ENCODE results near the gene RILPL1.
"Not testable (repeated sequence)": the region's sequence is repeated elsewhere in the genome, so short reads cannot be mapped to it uniquely, and the experiment has no call there.

RILPL1 gene

DNA sequence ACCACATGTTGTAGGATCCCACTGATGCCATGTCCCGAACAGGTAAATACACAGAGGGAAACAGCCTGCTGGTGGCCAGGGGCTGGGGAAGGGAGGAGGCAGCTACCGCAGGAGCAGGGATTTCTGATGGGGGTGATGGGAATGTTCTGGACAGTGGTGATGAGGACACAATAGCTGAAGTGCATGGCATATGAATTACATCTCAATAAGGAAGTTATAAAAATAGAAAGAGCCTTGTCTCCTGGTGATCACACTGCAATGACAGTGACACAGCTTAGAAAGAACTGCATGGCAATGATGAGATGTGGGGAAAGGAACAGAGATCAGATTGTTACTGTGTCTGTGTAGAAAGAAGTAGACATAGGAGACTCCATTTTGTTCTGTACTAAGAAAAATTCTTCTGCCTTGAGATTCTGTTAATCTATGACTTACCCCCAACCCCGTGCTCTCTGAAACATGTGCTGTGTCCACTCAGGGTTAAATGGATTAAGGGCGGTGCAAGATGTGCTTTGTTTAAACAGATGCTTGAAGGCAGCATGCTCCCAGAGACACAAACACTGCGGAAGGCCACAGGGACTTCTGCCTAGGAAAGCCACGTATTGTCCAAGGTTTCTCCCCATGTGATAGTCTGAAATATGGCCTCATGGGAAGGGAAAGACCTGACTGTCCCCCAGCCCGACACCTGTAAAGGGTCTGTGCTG is 41.0 kb downstream of the RILPL1 start:
- DNase-seq: not testable (repeated sequence)

- no peak for DNase-seq
Observed at GRCh38 chr12:123491481-123491880, 42.0 kb downstream of the RILPL1 start.

DNA sequence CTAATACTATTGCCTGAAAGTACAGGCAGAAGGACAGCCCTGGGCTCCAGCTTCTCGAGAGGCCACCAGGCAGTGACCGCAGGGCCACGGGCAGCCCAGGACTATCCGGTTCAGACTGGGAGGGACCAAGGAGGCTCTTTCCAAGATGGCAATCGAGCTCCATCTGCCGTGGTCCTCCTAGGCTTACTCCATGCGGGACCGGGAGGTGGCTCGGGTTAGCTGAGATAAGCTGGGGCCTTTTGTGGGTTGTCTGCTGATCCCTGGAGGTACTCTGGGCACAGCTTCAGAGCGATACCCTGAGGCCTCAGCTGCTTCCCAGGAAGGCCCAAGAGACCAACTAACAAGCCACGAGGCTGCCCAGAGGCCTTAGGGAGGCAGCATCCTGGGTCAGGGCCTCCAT is 42.5 kb downstream of the RILPL1 start:
- no peak for DNase-seq

- no peak for DNase-seq
Observed at GRCh38 chr12:123490089-123490488, 43.4 kb downstream of the RILPL1 start.

DNA sequence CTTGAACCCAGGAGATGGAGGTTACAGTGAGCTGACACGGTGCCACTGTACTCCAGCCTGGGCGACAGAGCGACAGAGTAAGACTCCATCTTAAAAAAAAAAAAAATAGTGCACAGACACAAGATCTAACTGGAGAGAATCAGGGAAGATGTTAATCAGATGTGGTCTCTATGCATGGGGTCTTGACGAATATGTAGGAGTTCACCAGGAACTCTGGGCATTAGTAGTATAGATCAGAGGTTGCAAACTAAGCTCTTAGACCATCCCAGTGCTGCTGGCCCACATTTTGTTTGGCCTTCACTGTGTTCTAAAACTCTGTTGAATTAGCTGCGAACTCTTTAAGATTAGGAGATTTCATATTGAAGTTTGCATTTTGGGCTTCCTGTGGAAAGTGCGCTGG is 43.9 kb downstream of the RILPL1 start:
- no peak for DNase-seq

DNA sequence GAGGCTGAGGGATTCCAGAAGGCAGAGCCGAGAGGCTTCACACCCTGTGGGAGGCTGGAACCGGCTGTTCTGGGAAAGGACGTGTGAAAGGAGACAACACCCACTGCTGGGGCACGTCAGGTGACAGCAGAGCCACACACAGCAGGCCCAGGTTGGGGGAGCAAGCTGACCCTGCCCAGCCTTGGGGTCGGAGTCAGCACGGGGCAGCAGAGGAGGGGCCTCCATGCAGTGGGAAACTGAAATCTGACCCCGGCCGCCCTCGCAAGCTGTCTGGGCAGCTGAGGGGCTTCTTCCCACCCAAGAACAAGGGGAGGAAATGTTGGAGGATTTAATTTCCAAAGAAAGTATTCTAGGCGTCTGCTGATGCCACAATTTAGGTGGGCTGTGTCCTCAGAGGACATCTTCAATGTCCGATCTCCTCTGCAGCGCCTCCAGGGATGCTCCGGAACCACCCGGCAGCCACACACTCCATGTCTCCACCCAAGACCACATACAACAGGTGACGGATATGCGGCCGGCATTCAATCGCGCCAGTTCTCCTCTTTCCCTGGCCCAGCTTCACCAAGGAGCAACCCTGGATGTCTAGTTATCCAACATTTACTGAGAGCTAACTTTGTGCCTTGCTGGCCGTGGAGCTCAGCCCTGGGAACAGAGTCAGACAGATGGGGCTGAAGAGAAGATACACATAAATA is 44.8 kb downstream of the RILPL1 start:
- no peak for DNase-seq

DNA sequence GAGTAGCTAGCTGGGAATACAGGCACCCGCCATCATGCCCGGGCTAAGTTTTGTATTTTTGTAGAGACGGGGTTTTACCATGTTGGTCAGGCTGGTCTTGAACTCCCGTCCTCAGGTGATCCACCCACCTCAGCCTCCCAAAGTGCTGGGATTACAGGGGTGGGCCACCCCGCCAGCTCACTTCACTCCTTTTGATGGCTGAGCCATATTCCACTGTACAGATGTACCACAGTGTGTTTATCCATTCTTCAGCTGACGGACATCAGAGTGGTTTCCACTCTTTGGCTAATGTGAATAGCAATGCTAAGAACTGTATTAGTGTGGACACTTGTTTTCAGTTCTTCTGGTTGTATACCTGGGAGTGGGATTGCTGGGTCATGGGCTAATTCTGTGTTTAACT is 46.1 kb downstream of the RILPL1 start:
- DNase-seq: no peak

DNA sequence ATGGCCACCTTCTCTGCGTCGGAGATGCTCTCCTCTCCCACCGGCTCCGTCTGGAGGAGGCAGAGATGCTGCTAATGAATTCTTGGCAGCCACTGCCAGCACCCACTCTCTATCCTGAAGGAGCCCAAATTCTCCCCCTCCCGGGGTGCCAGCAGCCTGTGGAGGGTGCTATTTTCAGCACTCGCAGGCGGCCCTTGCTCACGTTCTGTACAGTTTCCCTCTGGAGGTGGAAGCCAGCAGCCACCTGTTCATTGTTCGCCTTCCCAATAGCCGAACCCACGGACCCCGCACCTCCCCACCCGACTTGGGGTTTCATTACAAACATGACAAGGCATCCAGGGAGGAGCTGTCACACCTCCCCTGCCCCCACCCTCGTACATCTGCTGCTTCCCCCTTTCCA is 47.8 kb downstream of the RILPL1 start:
- DNase-seq: no peak

DNA sequence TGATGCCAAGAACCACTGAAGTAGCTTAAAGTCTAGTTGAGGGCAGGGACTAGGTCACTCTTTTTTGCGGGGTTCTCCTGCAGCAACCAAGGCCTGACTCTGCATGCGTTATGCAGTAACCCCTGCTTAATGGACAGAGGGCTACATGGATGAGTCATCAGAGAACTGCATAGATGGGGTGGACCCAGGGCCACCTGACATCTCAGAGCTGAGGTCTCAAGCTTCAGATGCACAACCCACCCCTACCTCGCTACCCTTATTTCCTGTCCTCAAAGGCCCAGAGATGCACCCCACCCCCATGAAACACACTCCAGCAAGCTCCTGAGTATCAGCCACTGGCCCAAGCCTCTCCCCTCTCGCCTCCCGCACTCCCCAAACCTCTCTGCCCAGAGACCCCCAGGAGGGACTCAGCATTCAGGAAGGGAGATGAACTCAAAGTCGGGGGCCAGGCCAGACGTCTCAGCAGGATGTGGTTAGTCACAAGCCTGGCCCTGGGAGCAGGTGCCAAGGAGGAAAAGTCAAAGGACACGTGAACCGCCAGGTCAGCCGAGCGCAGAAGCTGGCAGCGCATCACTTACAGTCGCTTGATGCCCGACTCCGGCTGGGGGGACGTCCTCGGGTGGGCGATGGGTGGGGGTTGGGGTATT is 49.8 kb downstream of the RILPL1 start:
- DNase-seq: no peak

DNA sequence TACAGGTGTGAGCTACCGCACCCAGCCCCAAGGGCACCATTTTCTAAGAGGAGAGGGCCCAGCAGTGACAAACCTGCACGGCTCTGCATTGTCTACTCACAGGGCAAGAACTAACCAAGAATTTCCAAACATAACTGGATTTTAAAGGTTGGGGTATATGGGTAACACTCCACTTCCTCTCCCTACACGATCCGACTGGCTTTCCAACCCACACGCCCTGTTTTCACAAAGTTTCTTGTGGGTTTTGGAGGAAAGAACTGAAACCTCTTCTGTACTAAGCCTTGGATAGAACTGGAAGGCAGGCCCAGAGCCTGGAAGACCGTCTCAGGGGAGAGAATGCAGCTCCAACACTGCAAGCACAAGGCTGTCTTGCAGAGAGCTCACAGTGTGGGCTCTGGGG is 50.6 kb downstream of the RILPL1 start:
- no peak for DNase-seq

GRCh38 chr12:123481251-123481650 is 52.3 kb downstream of the RILPL1 start:
- not testable (repeated sequence) for DNase-seq

GRCh38 chr12:123479442-123480180 is 53.9 kb downstream of the RILPL1 start:
- no peak for DNase-seq

GRCh38 chr12:123478762-123479161 is 54.8 kb downstream of the RILPL1 start:
- no peak for DNase-seq

GRCh38 chr12:123478069-123478468 is 55.5 kb downstream of the RILPL1 start:
- DNase-seq: no peak

- no peak for DNase-seq
Observed at GRCh38 chr12:123475246-123475703, 58.2 kb downstream of the RILPL1 start.

DNA sequence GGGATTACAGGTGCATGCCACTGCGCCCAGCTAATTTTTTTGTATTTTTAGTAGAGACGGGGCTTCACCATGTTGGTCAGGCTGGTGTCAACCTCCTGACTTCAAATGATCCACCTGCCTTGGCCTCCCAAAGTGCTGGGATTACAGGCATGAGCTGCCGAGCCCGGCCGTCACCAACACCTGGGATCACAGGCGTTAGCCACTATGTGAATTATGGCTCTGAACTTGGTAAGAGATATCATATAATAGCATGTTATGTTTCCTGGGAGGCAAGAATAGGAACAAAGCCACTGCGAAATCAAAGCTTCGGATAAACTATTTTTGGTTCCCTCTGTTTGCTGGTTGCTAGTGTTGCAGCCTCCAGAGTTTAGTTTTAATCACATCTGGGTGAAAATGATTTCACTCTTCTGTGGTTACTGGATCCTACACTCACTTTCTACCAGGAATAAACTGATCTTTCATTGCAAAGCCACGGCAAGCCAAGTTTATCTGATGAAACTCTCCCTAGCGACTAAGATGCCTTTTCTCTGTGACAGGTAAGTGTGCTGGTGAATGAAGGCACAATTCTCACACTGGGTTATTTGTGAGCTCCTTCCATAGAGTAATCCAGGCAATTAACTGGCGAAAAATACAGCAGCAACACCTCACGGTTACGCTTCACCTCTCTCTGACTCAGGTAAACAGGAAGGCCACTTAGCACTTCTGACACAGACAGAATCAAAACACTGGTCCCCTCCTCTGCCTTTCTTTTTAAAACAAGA is 58.9 kb downstream of the RILPL1 start:
- DNase-seq: no peak

DNA sequence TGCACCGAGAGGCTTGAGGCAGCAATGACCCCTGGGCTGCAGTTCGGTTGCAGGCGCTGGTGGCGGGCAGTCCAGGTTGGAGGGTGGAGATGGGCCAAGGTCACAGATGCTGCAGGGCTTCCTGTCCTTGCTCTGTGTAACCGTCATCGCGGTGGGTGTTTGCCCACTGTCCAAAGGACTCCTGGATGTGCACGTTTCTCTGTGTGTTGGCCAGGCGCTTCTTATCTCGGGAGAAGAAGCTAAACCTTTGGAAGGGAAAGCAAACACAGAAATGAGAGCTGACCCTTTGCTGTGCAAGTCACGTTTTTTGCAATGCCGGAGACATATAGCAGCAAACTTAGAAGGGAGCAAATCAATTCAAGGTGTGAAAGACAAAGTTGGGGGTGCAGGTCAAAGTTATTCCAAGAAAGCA is 61.1 kb downstream of the RILPL1 start:
- no peak for DNase-seq

DNA sequence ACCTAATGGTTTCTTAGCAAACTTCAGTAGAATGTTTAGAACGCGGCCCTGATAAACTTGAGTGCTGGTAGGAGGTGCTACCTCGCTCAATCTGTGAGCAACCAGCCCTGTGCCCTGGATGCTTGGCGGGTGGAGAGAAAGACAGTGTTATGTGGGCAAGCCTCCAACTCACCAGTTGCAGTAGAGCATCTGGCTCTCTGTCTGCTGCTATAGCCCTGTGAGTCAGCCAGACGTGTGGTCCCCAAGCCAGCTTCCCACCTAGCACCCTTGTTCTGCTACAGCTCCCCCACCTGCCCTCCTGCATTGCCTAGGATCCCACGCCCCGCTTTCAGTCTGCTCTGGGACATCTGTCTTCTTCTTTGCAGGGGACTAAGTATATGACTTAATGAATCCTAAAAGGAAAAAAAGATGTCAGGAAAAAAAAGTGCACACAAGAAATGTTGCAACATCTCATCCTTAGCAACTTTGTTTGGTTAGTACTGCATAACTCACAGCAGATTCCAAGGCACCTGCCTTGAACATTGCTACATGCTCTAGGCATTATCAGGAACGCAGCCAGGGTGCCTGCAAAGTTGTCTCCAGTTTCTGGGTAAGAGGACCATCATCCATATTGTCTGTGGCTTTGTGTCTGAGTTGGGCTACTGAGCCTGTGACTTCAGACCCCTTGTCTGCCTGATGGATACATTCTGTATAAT is 62.0 kb downstream of the RILPL1 start:
- no peak for DNase-seq

- DNase-seq: no peak
Observed at GRCh38 chr12:123469978-123470377, 63.5 kb downstream of the RILPL1 start.

DNA sequence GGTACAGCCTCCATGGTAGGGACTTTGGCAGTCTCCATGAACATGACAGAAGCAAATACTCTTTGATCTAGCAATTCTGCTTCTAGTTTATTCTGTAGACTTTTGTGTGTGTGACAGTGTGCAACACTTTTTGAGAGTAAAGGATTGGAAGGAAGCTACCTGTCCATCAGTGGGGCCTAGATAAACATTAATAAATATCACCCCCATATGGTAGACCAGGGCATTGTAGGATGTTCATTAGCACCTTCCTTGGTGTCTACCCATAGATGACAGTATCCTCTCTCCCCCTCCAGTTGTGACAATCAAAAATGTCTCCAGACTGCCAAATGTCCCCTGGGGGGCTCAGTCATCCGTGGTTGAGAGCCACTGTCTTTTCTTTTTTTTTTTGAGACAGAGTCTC is 64.7 kb downstream of the RILPL1 start:
- DNase-seq: no peak

DNA sequence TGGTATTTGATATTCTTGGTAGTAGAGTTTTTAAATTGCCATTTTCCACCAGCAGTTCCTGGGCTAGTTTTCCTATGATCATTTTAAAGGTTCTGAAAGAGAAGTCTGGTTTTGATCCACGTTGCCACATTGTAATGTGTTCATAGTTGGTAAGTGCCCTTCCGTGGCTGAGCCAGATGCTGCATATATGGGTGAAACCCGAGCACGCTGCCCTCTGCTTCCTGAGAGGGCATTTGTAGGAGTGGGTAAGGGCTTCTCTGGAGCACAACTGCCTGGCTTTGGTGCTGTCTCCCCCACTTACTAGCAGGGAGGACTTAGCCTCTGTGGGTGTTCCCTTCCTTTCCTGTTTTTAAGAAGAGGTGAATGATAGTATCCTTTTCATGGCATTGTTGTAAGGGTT is 68.4 kb downstream of the RILPL1 start:
- no peak for DNase-seq

- not testable (repeated sequence) for DNase-seq
Observed at GRCh38 chr12:123463174-123463573, 70.3 kb downstream of the RILPL1 start.
